Trophoblast cell (in vitro differentiated cells and primary cell): ENCODE results near the gene KLHL11.
"Not testable (repeated sequence)": the region's sequence is repeated elsewhere in the genome, so short reads cannot be mapped to it uniquely, and the experiment has no call there.

ENCODE experiments used
- DNase-seq, 2 donors: peaks; one replicate each; pipeline ENCODE4 v3.0.0-alpha.2; 2016
- H2AFZ ChIP-seq: 2 replicates; pipeline ENCODE4 v1.6.1; 2013; ENCODE audit warnings: low read length, moderate library complexity, mild to moderate bottlenecking; ENCODE audit not compliant: insufficient read depth, poor library complexity
- H2AK5ac ChIP-seq: 2 replicates; pipeline ENCODE4 v1.6.1; 2013; ENCODE audit warnings: mild to moderate bottlenecking, low read length
- H2BK120ac ChIP-seq: 2 replicates; pipeline ENCODE4 v1.6.1; 2013; ENCODE audit warnings: low read length, mild to moderate bottlenecking, moderate library complexity; ENCODE audit not compliant: insufficient read depth, poor library complexity
- H2BK12ac ChIP-seq: 2 replicates; pipeline ENCODE4 v1.6.1; 2013; ENCODE audit warnings: mild to moderate bottlenecking, low read length, moderate library complexity
- H2BK5ac ChIP-seq: 2 replicates; pipeline ENCODE4 v1.6.1; 2013; ENCODE audit warnings: low read length, low read depth, moderate library complexity, mild to moderate bottlenecking; ENCODE audit not compliant: poor library complexity
- H3K14ac ChIP-seq: 2 replicates; pipeline ENCODE4 v1.6.1; 2013; ENCODE audit warnings: mild to moderate bottlenecking, low read length
- H3K18ac ChIP-seq: 2 replicates; pipeline ENCODE4 v1.6.1; 2013; ENCODE audit warnings: mild to moderate bottlenecking, low read length
- H3K23ac ChIP-seq: 2 replicates; pipeline ENCODE4 v1.6.1; 2013; ENCODE audit warnings: low read length
- H3K27ac ChIP-seq: 2 replicates; pipeline ENCODE4 v1.5.1; 2013; ENCODE audit warnings: low read depth, mild to moderate bottlenecking, inconsistent platforms, low read length, moderate library complexity
- H3K27me3 ChIP-seq: 2 replicates; pipeline ENCODE4 v1.6.1; 2013; ENCODE audit warnings: inconsistent platforms, mild to moderate bottlenecking, low read length, moderate library complexity; ENCODE audit not compliant: insufficient read depth
- H3K36me3 ChIP-seq, 2 experiments: 1 replicate in 1 of 2; 2 replicates in 1 of 2; pipeline ENCODE4 v1.6.1; 2013; ENCODE audit warnings: low read length in 2 of 2, mild to moderate bottlenecking in 2 of 2, moderate library complexity in 1 of 2; ENCODE audit not compliant: insufficient read depth in 2 of 2, control insufficient read depth in 1 of 2
- H3K4ac ChIP-seq: 2 replicates; pipeline ENCODE4 v1.6.1; 2013; ENCODE audit warnings: low read depth, mild to moderate bottlenecking, low read length, moderate library complexity
- H3K4me1 ChIP-seq, 2 experiments: 1 replicate in 1 of 2; 2 replicates in 1 of 2; pipeline ENCODE4 v1.6.1; 2013; ENCODE audit warnings: low read length in 2 of 2, mild to moderate bottlenecking in 2 of 2, moderate library complexity in 1 of 2; ENCODE audit not compliant: insufficient read depth in 2 of 2, control insufficient read depth in 1 of 2
- H3K4me2 ChIP-seq: 2 replicates; pipeline ENCODE4 v1.6.1; 2013; ENCODE audit warnings: inconsistent platforms, mild to moderate bottlenecking, low read length, moderate library complexity
- H3K4me3 ChIP-seq: 2 replicates; pipeline ENCODE4 v1.5.1; 2013; ENCODE audit warnings: mild to moderate bottlenecking, low read depth, low read length, inconsistent platforms
- H3K79me1 ChIP-seq: one replicate; pipeline ENCODE4 v1.6.1; 2013; ENCODE audit warnings: low read length
- H3K79me2 ChIP-seq: 2 replicates; pipeline ENCODE4 v1.6.1; 2013; ENCODE audit warnings: low read length, mild to moderate bottlenecking; ENCODE audit not compliant: control insufficient read depth, insufficient read depth, poor library complexity
- H3K9ac ChIP-seq: 2 replicates; pipeline ENCODE4 v1.6.1; 2013; ENCODE audit warnings: mild to moderate bottlenecking, low read length
- H3K9me3 ChIP-seq: 2 replicates; pipeline ENCODE4 v1.6.1; 2013; ENCODE audit warnings: low read depth, mild to moderate bottlenecking, control low read depth, inconsistent platforms, low read length; ENCODE audit not compliant: insufficient read depth
- H4K12ac ChIP-seq: 2 replicates; pipeline ENCODE4 v1.6.1; 2013; ENCODE audit warnings: low read depth, mild to moderate bottlenecking, low read length, moderate library complexity
- H4K8ac ChIP-seq: 2 replicates; pipeline ENCODE4 v1.6.1; 2013; ENCODE audit warnings: low read depth, mild to moderate bottlenecking, low read length, moderate library complexity
- H4K91ac ChIP-seq: one replicate; pipeline ENCODE4 v1.6.1; 2013; ENCODE audit warnings: low read depth, mild to moderate bottlenecking, low read length, moderate library complexity
- WGBS: extraction: QIAGEN DNeasy Blood & Tissue Kit; methylation state at CpG from one replicate; pipeline ENCODE4 v1.1.7; 2013; ENCODE audit warnings: missing lambda C conversion rate; ENCODE audit not compliant: insufficient read length, insufficient coverage; ENCODE audit errors: extremely low coverage; 5-methylcytosine and 5-hydroxymethylcytosine counted together

KLHL11 gene

DNA sequence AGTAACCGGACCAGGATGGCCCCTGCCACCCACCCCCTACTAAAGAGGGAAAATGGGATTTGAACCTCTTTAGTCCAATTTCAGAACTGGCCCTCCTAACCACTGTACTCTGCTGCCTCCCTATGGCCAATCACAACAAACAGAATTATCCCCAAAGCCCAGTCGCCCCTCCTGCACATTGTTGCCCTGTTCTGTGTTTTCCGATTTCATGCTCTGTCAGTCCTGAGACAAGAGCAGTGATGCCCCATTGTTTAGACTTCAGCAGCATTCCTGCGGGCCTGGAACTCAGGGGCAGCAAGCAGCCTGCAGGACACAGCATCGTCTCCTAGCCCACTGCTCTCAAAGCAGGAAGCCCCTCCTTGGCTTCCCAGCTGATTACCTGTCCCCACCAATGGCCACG lies 20.5 kb upstream of the KLHL11 start:
- no peak overlapping the region for H3K4me3 ChIP-seq
- DNase-seq = no peak
- H3K9me3 ChIP-seq = peaks cover 2% of the 10 kb centered on the region
- H3K27ac ChIP-seq = no peak overlapping the region
- no peak overlapping the region for H4K8ac ChIP-seq
- no peak overlapping the region for H2BK5ac ChIP-seq
- H3K79me2 ChIP-seq = no peaks in the 10 kb centered on the region
- peaks cover 71 to 83% of the 10 kb centered on the region in 2 experiments for H3K36me3 ChIP-seq
- H3K4ac ChIP-seq = no peak overlapping the region
- no peak overlapping the region for H3K14ac ChIP-seq
- no peaks in the 10 kb centered on the region for H3K4me1 ChIP-seq
- WGBS = no CpG with 5 or more reads among the region's 6 CpGs
- H4K12ac ChIP-seq = no peak overlapping the region
- no peak overlapping the region for H3K23ac ChIP-seq
- no peak overlapping the region for H2BK120ac ChIP-seq
- peak overlapping the region; percentile 11 for H3K18ac ChIP-seq
- H3K9ac ChIP-seq = no peak overlapping the region
- no peaks in the 10 kb centered on the region for H3K79me1 ChIP-seq
- H4K91ac ChIP-seq = no peak overlapping the region
- no peak overlapping the region for H2BK12ac ChIP-seq
- no peak overlapping the region for H2AFZ ChIP-seq
- H3K27me3 ChIP-seq = no peaks in the 10 kb centered on the region
- no peak overlapping the region for H3K4me2 ChIP-seq
- no peak overlapping the region for H2AK5ac ChIP-seq

- Histone ChIP-seq H2BK12ac (no peak overlapping the region), H3K4me3 (no peak overlapping the region), H3K9ac (no peak overlapping the region), H3K14ac (no peak overlapping the region), H3K23ac (no peak overlapping the region), H3K36me3 (peaks cover 73 to 91% of the 10 kb centered on the region in 2 experiments), H4K91ac (no peak overlapping the region), H3K79me2 (no peaks in the 10 kb centered on the region), H2BK5ac (no peak overlapping the region), H3K4ac (no peak overlapping the region), H2AFZ (no peak overlapping the region), H2BK120ac (no peak overlapping the region), H4K8ac (no peak overlapping the region), H3K27me3 (no peaks in the 10 kb centered on the region), H2AK5ac (no peak overlapping the region), H4K12ac (no peak overlapping the region), H3K79me1 (no peaks in the 10 kb centered on the region), H3K4me2 (no peak overlapping the region), H3K9me3 (peaks cover 4% of the 10 kb centered on the region), H3K4me1 (no peaks in the 10 kb centered on the region), H3K18ac (no peak overlapping the region), H3K27ac (no peak overlapping the region)
- WGBS = no CpG with 5 or more reads among the region's 6 CpGs
- no peak for DNase-seq
Measured at GRCh38 chr17:41882756-41883155, 17.5 kb upstream of the KLHL11 start.

- H3K14ac ChIP-seq = no peak overlapping the region
- no peak overlapping the region for H3K4me3 ChIP-seq
- H4K91ac ChIP-seq = no peak overlapping the region
- no peaks in the 10 kb centered on the region for H3K79me2 ChIP-seq
- no peak overlapping the region for H3K9ac ChIP-seq
- no peak for DNase-seq
- no peak overlapping the region for H2BK120ac ChIP-seq
- H3K18ac ChIP-seq = no peak overlapping the region
- H2AFZ ChIP-seq = no peak overlapping the region
- H3K27me3 ChIP-seq = no peaks in the 10 kb centered on the region
- H3K4ac ChIP-seq = no peak overlapping the region
- no peak overlapping the region for H2AK5ac ChIP-seq
- no peak overlapping the region for H3K27ac ChIP-seq
- H3K23ac ChIP-seq = no peak overlapping the region
- no CpG with 5 or more reads among the region's 4 CpGs for WGBS
- peaks cover 2% of the 10 kb centered on the region for H3K9me3 ChIP-seq
- no peaks in the 10 kb centered on the region for H3K4me1 ChIP-seq
- H2BK5ac ChIP-seq = no peak overlapping the region
- H4K12ac ChIP-seq = no peak overlapping the region
- peaks cover 60 to 73% of the 10 kb centered on the region in 2 experiments for H3K36me3 ChIP-seq
- no peaks in the 10 kb centered on the region for H3K79me1 ChIP-seq
- no peak overlapping the region for H3K4me2 ChIP-seq
- no peak overlapping the region for H4K8ac ChIP-seq
- no peak overlapping the region for H2BK12ac ChIP-seq
Measured at GRCh38 chr17:41880130-41880529, 14.9 kb upstream of the KLHL11 start.

- H3K9me3 ChIP-seq, H4K12ac ChIP-seq, H2BK120ac ChIP-seq, DNase-seq, H3K4ac ChIP-seq, H4K91ac ChIP-seq, H3K4me2 ChIP-seq, H2AK5ac ChIP-seq, H3K27ac ChIP-seq, H3K23ac ChIP-seq, H3K4me3 ChIP-seq, H3K27me3 ChIP-seq, H2AFZ ChIP-seq, H2BK12ac ChIP-seq, H3K79me2 ChIP-seq, H3K18ac ChIP-seq, H4K8ac ChIP-seq, H2BK5ac ChIP-seq, H3K4me1 ChIP-seq, H3K14ac ChIP-seq, H3K79me1 ChIP-seq, H3K9ac ChIP-seq: not testable (repeated sequence)
- WGBS = no CpG with 5 or more reads among the region's 9 CpGs
- peaks cover 62 to 72% of the 10 kb centered on the region in 2 experiments for H3K36me3 ChIP-seq
Measured at GRCh38 chr17:41874293-41874670, 9.1 kb upstream of the KLHL11 start.
